Ramos (cell line): ENCODE data around the gene ANKRD55.

Experiments
- in situ Hi-C: fragments of 300-500 bp; cut with MboI; formaldehyde crosslinking; loops from one replicate; pipeline ENCODE4 v1.14.3; 2022; ENCODE audit warnings: low sequenced_read_pairs; ENCODE audit not compliant: unreplicated experiment

Gene ANKRD55

DNA sequence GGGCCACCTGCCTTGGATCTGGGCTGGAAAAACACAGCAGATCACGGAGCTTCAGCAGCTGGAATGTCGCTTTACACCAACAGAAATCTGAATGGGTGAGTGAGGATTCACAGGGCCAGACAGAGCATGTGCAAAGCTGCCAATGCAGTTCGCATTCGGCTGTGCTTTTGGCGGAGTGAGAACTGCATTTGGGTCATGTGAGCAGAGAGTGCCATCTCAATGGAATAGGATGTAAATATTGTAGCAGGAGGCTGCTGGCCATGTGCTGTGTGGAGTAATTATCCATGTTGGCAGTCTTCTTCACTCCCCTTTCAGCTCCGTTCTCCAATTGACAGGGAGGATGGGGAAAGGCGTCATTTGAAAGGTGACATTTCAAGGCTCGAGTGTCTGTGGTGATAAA, at the start of gene ANKRD55:
TSS of gene ANKRD55 (minus strand) at position 101 of the 400 bp plus-strand sequence. CDS start 417 bp downstream, outside the sequence.
- in situ Hi-C loops = no loop called here

DNA sequence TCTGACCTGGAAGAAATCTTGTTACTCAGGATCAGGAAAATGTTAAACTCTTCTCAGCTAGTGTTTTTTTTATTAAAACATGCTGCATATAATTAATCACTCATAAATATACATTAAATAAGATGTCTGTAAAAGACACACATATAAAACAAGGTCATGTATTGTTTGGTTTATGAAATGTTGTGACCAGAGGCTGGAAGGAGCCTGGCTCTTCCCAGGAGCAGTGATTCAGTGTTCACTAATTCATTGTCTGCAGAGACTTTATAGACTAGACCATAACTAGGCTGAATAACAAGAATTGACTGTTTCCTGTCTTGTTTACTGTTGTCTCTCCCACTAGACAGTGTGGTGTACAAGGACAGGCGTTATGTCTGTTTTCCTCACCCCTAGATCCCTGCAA, 49.1 kb upstream of the ANKRD55 start:
- in situ Hi-C loops = loop anchor here (5.0 kb wide), 1 partner anchor 555 kb away; no protein-coding TSS in a partner anchor

DNA sequence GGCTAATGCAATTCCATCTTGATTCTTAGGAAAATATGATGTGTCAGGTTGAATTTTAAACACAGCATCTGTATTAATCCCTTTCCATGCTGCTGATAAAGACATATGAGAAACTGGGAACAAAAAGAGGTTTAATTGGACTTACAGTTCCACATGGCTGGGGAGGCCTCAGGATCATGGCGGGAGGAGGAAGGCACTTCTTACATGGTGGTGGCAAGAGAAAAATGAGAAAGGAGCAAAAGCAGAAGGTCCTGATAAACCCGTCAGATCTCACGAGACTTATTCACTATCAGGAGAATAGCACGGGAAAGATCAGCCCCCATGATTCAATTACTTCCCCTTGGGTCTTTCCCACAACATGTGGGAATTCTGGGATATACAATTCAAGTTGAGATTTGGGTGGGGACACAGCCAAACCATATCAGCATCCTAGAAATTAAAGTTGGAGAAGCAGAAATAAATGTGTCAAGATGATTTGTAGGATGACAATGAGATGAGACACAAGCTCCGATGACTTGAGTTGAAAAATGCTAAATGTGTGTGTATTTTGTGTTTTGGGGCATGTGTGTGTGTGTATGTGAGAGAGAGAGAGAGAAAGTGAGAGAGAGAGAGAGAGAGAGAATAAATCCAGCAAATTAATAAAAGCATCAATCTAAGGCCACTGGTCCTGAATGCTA, 48.5 kb upstream of the ANKRD55 start:
- in situ Hi-C loops = loop anchor here (5.0 kb wide), 1 partner anchor 556 kb away; no protein-coding TSS in a partner anchor

DNA sequence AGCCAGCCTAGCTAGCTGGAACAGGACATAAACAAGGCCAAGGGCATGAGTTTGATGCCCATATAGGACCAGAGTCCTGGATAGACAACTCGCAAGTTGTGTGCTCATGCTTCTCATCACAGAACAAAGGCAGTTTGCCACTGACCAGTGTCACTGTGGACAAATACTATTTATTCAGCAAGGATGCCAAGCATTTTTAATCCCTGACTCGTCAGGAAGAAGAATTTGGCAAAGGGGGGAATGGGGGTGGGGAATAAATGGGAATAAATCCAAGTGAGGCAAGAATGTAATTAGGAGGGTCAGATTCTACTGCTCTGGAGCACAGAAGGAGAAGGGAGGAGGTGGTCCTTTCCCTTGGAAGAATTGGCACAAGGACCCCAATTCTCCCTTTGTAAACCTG, 46.8 kb upstream of the ANKRD55 start:
- in situ Hi-C loops = loop anchor here (5.0 kb wide), 1 partner anchor 557 kb away; no protein-coding TSS in a partner anchor

DNA sequence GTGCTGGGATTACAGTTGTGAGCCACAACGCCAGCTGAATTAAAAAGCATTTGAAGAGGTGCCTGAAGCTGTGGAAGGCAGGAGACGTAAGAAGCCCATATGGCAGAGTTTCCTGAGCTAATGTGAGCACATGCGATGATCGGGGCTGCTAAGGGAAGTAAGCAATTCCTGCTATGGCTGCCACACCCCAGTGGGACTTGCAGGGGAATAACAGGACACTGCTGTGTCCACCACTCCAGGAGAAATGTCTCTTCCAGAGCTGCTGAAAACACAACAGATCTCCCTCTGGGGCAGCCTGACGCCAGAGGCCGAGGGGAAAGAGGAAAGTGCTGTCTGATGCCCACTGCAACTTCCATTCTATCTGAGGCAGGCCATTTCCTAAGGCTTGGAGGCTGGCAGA, 46.2 kb upstream of the ANKRD55 start:
- in situ Hi-C loops = no loop called here

DNA sequence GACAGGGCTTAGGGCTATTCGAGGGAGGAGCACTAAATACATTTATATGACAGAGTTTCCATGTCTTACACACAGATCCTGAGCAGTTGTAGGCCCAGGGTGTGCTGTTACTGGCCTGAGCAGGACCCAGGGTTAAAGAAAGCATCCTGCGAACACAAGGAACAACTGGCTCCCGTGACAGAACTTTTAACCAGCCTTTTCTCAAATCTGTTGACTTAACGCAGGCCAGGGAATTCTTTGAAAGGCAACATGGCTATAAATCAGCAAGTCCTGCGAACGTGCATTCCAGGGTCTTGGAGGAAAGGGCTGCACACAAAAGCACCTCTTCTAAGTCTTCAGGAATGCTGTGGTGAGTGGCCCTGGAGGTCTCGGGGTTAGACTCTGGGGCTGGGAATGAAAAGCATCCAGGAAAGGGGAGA, 45.2 kb upstream of the ANKRD55 start:
- in situ Hi-C loops = no loop called here

DNA sequence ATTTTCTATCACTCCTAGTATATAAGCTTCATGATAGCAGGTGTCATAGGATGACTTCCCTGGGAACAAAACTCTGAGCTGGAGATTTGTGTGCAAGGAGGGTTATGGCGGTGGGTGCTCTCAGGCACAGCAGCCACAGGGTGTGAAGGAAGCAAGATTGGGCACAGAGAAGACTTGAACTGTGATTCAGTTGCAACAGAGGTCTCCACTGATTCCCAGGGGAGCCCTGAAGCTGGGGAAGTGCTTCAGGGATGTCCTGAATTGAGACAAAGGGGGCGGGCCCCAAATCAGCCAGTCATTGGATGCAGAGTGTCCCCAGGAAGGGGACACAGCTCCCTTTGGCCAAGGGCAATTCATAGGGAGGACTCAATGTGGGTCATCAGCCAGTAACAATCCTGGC, 44.4 kb upstream of the ANKRD55 start:
- in situ Hi-C loops = no loop called here

DNA sequence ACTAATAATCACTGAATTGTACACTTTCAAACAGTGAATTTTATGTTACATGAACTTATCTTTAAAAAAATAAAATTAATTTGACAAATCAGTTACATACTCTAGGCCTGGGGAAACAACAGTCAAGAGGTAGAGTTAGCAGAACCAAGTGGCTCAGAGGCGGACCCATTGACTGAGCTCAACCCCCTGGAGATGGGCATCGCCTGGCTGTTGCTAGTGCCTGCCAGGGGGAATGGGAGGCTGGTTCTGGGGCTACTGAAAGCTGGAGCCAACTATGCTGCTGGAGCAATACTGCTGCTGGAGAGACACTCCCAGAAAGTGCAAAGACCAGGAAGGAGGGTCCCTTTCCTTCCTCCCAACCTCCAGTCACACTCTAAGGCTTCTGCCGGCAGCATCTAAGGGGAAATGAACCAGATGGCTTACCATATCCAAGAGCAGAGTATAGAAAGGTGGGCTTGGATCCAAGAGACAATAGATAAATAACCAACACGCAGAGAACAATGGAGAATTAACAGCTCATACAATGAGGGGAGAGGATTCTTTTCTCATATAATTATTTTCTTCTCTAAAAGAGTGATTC, 40.3 kb upstream of the ANKRD55 start:
- in situ Hi-C loops = loop anchor here (25.0 kb wide), 2 partner anchors 839 to 1014 kb away; no protein-coding TSS in a partner anchor

DNA sequence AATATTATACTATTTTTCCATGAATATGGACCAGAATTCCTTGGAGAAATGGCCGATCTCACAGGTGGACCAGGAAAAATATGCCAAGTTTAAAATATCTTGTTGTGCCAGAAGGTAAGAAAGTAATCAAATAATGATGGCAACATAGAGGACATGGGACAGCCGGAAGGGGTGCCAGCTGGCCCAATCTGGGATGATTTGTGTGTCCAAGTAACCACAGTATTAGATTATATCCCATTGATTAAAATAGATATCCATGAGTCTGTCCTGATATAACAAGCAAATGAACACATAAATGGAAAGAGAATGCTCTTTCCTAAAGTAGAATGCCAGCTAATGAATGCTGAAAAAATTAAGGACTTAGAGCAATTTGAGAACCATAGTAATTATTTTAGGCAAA, 39.6 kb upstream of the ANKRD55 start:
- in situ Hi-C loops = loop anchor here (25.0 kb wide), 2 partner anchors 840 to 1015 kb away; no protein-coding TSS in a partner anchor

DNA sequence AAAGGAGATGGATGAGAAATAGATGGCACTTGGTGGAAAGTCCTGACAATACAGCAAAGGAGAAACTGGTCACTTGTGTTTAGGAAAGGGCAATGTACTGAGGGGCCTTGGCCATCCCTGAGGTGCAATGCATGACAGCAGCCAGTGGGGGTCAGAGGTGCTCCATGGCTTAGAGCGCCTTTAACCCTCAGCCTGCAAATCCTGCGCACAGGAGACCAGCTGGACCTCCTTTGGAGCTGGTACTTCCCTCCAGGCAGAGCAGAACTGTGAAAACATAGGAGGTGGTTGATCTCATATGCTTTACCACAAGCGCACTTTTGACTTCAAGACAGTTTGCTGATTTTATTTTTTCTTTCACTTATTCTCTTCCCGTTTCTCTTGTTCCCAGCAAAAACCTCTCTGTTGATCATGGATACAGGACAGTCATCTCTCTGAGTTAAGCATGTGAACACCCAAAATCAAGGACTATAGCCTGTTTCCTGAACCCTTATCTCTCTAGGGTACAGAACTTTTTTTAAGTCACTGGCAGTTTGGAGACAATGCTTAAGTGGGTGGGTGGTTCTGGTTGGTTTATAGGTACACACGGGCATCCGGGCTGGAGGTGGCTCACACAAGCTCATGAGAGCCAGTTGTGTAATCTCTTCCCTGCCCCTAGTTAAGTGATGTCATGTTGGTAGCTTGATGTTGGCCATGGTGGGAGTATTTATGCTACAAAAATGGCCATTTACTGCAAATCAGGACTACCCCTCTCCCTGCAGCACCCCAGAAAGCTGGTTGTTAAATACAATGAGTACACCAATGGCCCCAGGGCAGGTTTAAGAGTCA, 37.6 kb upstream of the ANKRD55 start:
- in situ Hi-C loops = loop anchor here (25.0 kb wide), 2 partner anchors 842 to 1017 kb away; no protein-coding TSS in a partner anchor

DNA sequence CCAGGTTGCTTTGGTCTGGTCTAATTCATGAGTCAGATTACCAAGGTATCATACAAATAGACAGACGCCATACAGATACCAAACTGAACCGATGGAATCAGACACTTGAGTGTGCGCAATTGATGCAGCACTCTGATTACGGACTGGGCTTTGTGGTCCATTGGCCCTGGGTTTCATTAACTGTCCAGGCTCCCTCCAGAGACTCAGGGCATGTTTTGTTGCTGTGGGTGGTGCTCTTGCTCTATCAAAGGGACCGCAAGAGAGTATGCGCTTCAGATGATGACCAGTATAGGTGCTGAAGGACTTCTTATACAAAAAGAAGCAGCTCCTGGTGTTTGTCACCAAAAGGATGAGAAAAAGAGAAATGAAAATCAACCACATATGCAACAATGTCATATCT, 36.9 kb upstream of the ANKRD55 start:
- in situ Hi-C loops = loop anchor here (25.0 kb wide), 2 partner anchors 842 to 1017 kb away; no protein-coding TSS in a partner anchor

DNA sequence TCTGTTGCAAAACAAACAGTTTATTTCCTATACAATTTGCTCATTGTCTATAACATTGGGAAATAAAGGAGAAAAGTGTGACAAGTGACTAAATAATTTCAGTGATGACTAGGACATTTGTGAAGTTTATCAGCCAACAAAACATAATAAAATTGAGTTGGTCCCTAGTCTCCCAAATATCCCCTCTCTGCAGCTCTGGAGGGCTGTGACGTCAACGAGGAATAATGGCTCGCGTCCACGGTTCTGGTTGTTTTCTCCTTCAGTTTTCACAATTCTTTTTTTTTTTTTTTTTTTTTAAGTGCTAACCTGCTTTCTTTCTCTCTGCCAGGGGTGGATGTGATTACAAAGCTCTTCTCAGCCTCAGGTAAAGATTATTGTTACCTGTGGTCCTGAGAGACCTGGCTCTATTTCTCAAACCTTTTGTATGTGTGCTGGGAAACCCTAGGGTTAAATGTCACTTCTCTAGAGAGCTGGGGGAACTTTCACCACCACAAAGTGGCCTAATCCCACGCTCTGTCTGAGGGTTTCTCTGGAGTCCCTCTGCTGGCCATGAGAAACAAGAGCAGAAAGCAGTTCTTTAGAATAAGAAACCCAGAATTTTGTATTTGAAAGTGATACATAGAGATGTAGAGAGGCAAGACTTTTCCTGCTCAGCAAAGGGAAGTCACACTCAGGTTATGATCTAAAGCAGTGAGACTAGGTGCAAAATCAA, 36.2 kb upstream of the ANKRD55 start:
- in situ Hi-C loops = loop anchor here (25.0 kb wide), 2 partner anchors 843 to 1018 kb away; no protein-coding TSS in a partner anchor

DNA sequence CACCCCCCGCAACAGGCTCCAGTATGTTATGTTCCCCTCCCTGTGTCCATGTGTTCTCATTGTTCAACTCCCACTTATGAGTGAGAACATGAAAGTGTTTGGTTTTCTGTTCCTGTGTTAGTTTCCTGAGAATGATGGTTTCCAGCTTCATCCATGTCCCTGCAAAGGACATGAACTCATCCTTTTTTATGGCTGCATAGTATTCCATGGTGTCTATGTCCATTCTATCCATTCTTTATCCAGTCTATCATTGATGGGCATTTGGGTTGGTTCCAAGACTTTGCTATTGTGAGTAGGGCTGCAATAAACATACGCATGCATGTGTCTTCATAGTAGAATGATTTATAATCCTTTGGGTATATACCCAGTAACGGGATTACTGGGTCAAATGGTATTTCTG, 35.6 kb upstream of the ANKRD55 start:
- in situ Hi-C loops = loop anchor here (25.0 kb wide), 2 partner anchors 844 to 1019 kb away; no protein-coding TSS in a partner anchor

DNA sequence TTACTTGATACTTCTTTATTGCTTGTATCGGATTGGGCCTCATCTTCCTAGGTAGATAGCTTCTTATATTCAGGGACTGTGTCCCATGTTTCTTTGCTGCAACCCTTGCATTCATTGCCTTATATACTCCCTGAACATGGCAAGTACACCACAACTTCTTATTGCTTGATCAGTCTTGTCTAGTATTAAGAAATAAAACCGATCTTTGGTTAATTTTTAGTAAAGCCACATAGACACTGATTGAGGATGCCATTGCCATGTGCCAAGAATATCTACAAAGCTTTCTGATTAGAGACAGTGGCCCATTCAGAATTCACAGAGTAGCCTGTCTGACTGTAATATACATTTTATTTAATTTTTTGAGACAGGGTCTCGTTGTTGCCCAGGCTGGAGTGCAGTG, 34.7 kb upstream of the ANKRD55 start:
- in situ Hi-C loops = loop anchor here (25.0 kb wide), 2 partner anchors 844 to 1019 kb away; no protein-coding TSS in a partner anchor

DNA sequence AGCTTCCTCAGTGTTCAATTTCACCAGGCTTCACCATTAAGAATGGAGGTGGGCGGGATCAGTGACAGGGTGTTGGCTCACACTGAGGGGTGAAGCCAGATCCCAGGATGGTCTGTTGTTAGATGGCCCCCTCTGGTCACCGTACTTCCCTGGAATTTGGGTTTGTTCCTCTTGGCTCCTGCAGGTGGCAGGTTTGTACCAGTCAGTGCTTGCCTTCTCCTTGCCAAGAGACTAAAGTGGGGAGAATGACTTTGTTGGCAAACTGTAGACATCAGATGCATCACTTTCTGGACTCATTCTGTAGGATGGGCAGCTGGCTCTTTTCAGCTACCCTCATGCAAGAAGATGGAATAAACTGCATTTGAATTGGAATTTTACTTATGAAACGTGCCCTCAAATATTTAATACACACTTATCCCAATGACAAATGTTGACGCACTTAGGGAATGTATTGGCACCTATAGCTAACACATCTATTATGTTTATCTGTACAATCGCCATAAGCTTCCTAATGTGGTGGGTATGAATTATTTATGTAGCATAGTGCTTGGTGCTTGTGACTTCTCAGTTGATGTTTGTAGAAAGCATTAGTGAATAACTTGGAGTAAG, 31.4 kb upstream of the ANKRD55 start:
- in situ Hi-C loops = loop anchor here (25.0 kb wide), 2 partner anchors 848 to 1023 kb away; no protein-coding TSS in a partner anchor

DNA sequence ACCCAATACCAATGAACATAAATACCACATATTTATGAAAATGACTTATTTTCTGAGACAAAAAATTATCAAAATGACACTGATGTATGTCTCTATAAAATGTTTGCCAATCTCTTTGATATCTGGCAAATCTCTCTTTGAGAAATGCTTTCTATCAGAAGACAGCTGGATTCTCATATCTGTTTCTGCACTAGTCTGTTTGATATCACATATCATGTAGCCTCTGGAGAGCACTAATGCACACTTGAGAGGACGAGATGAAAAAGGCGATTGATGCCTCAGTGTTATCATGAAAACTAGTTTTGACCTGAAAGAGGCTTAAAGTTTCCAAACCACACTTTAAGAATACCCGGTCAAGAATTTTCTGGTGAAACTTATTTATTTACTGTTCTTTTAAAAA, 29.1 kb upstream of the ANKRD55 start:
- in situ Hi-C loops = loop anchor here (25.0 kb wide), 2 partner anchors 850 to 1025 kb away; no protein-coding TSS in a partner anchor

DNA sequence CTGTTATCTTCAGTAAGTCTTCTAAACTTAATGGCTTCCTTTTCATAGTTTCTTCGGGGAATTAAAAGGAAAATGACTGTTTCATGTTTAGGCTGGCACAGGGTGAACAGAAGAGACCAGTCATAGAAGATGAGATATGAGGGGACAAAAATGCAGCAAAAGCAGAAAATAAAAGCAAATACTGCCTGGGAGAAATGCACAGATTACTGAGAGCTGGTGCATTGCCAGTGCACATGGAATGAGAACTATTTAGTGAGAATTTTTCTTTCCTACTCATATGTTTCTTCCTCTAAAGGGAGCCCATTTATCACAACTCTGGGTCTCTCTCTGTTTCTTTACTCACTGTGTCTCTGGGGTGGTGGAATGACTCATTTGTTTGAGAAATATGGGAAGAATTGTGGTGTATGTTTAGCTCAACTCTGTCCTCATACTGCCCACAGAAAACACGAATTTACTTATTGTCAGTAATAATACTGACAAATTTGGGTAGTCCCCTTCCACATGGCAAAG, 25.9 kb upstream of the ANKRD55 start:
- in situ Hi-C loops = loop anchor here (25.0 kb wide), 2 partner anchors 853 to 1028 kb away; no protein-coding TSS in a partner anchor

DNA sequence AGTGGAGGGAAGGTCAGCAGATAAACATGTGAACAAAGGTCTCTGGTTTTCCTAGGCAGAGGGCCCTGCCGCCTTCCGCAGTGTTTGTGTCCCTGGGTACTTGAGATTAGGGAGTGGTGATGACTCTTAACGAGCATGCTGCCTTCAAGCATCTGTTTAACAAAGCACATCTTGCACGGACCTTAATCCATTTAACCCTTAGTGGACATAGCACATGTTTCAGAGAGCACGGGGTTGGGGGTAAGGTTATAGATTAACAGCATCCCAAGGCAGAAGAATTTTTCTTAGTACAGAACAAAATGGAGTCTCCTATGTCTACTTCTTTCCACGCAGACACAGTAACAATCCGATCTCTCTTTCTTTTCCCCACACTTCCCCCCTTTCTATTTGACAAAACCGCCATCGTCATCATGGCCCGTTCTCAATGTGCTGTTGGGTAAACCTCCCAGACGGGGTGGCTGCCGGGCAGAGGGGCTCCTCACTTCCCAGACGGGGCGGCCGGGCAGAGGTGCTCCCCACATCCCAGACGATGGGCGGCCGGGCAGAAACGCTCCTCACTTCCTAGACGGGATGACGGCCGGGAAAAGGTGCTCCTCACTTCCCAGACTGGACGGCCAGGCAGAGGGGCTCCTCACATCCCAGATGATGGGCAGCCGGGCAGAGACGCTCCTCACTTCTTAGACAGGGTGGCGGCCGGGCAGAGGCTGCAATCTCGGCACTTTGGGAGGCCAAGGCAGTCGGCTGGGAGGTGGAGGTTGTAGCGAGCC, 24.8 kb upstream of the ANKRD55 start:
- in situ Hi-C loops = loop anchor here (25.0 kb wide), 2 partner anchors 854 to 1029 kb away; no protein-coding TSS in a partner anchor
